Caco-2 (cell line): ENCODE results near the gene CHST12. TPM values are rescaled to one million over a fixed set of nuclear protein-coding genes. Genes with fewer than 3 reads are reported as not detected.

Source experiments
- BruUV-seq: library from RNA; stranded (reverse); fragments of 400-500 nt; replicated peaks from 2 replicates; lab custom pipeline; 2021; lab: Mats Ljungman, UMichigan
- CTCF ChIA-PET: fragments of 300-600 bp; sonication (Branson Sonifier 250); formaldehyde crosslinking; loops from one replicate; lab custom pipeline; 2022; ENCODE audit warnings: antibody characterized with exemption; lab: Charles Lee
- POLR2A ChIA-PET: fragments of 300-600 bp; sonication (Branson Sonifier 250); formaldehyde crosslinking; loops from one replicate; lab custom pipeline; 2022; ENCODE audit warnings: antibody characterized with exemption; lab: Charles Lee
- DNase-seq, 2 experiments: peaks; one replicate each; pipeline versions ENCODE4 v3.0.0 to v3.0.0-alpha.2; 2020 to 2022
- H3K27me3 ChIP-seq: replicated peaks from 2 replicates; pipeline ENCODE4 v1.6.0; 2011; ENCODE audit warnings: low read length; ENCODE audit not compliant: control insufficient read depth, insufficient read depth
- H3K36me3 ChIP-seq: 2 replicates; pipeline ENCODE4 v1.5.1; 2011; ENCODE audit warnings: low read length; ENCODE audit not compliant: control insufficient read depth, insufficient read depth
- H3K4me1 ChIP-seq: fragments of 250-450 bp; sonication (Bioruptor Pico); 2 replicates; pipeline ENCODE4 v1.5.1; 2020; ENCODE audit warnings: mild to moderate bottlenecking
- H3K4me3 ChIP-seq: 2 replicates; pipeline ENCODE4 v1.5.1; 2011; ENCODE audit warnings: low read depth, mild to moderate bottlenecking, control low read depth, low read length
- H3K9me3 ChIP-seq: fragments of 250-450 bp; sonication (Bioruptor Pico); 2 replicates; pipeline ENCODE4 v1.5.1; 2020; ENCODE audit warnings: mild to moderate bottlenecking, moderate library complexity
- H3K27ac Mint-ChIP-seq: one replicate; pipeline ENCODE4 v1.8.0; 2022; ENCODE audit warnings: mixed read lengths; ENCODE audit not compliant: unreplicated experiment
- H3K27me3 Mint-ChIP-seq: one replicate; pipeline ENCODE4 v1.8.0; 2022; ENCODE audit warnings: mixed read lengths; ENCODE audit not compliant: insufficient read depth, unreplicated experiment
- H3K36me3 Mint-ChIP-seq: one replicate; pipeline ENCODE4 v1.8.0; 2022; ENCODE audit warnings: mild to moderate bottlenecking, mixed read lengths; ENCODE audit not compliant: insufficient read depth, unreplicated experiment
- H3K4me1 Mint-ChIP-seq: one replicate; pipeline ENCODE4 v1.8.0; 2022; ENCODE audit warnings: low read depth, mixed read lengths; ENCODE audit not compliant: unreplicated experiment
- H3K4me3 Mint-ChIP-seq: one replicate; pipeline ENCODE4 v1.8.0; 2022; ENCODE audit warnings: mild to moderate bottlenecking, moderate library complexity, mixed read lengths; ENCODE audit not compliant: unreplicated experiment
- H3K9me3 Mint-ChIP-seq: one replicate; pipeline ENCODE4 v1.8.0; 2022; ENCODE audit warnings: mixed read lengths; ENCODE audit not compliant: unreplicated experiment
- CTCF ChIP-seq, 2 experiments: fragments of 200-600 bp in 1 of 2; IDR thresholded peaks; 1 replicate in 1 of 2; 2 replicates in 1 of 2; pipeline versions ENCODE4 v1.5.1 to v1.8.0; 2011 to 2022; ENCODE audit warnings: antibody characterized with exemption in 1 of 2, control low read depth in 1 of 2, inconsistent platforms in 1 of 2, low read depth in 1 of 2, low read length in 1 of 2, mild to moderate bottlenecking in 1 of 2, moderate library complexity in 1 of 2; ENCODE audit not compliant: insufficient read depth in 1 of 2, severe bottlenecking in 1 of 2, unreplicated experiment in 1 of 2
- intact Hi-C: fragments of 100-400 bp; cut with micrococcal nuclease; formaldehyde crosslinking; loops from one replicate; pipeline ENCODE4 v1.10.0; 2022; ENCODE audit not compliant: unreplicated experiment
- total RNA-seq: library from RNA; stranded (reverse); gene quantifications from 2 replicates; pipeline ENCODE4 v1.2.3, GENCODE V29; 2022

The CHST12 gene
- total RNA-seq, 1 experiment from 2014 or later: 28.0 TPM

- Mint-ChIP-seq H3K27me3 (no peaks in the 10 kb centered on the region), H3K9me3 (no peaks in the 10 kb centered on the region), H3K36me3 (peaks cover 8% of the 10 kb centered on the region), H3K27ac (no peak overlapping the region), H3K4me1 (peaks cover 8% of the 10 kb centered on the region), H3K4me3 (no peak overlapping the region)
- Histone ChIP-seq H3K27me3 (no peaks in the 10 kb centered on the region), H3K36me3 (no peaks in the 10 kb centered on the region), H3K4me1 (peaks cover 8% of the 10 kb centered on the region), H3K9me3 (no peaks in the 10 kb centered on the region), H3K4me3 (no peak overlapping the region)
- BruUV-seq: no TSS peak
- intact Hi-C loops: no loop called here
- POLR2A ChIA-PET: no interaction called here
- CTCF ChIA-PET: no interaction called here
- DNase-seq: no peak
- no peak for TF ChIP-seq CTCF (IDR thresholded peaks at IDR 0.05; ENCODE audit: insufficient read depth in 1 of 2, low read depth in 1 of 2, low read length in 1 of 2, severe bottlenecking in 1 of 2, unreplicated experiment in 1 of 2)
Measured at GRCh38 chr7:2393706-2394105, 9.7 kb upstream of the CHST12 start.

DNA sequence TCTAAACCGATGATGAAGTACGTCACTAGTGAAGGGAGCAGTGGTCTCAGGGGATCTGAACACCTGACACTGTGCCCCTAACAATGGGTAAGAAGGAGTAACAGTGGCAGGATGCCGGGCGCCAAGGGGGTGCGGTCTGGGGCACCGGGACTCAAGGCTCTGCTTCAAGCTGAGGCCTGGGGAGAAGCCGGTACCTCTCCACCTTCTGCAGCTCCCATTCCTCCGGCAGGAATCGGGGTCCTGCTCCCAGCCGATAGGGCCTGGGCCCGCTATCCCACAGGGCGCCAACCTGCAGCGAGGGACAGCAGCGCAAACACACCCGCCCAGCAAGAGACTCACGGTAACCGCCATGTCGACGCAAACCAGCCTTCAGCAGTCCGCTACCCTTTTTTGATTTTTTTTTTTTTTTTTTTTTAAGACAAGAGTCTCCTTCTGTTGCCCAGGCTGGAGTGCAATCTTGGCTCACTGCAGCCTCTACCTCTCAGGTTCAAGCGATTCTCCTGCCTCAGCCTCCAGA lies 8.8 kb upstream of the CHST12 start:
- BruUV-seq: no TSS peak
- POLR2A ChIA-PET: no interaction called here
- no peak overlapping the region for H3K4me3 Mint-ChIP-seq

GRCh38 chr7:2398506-2398905 lies 4.9 kb upstream of the CHST12 start:
- no peaks in the 10 kb centered on the region for H3K36me3 ChIP-seq
- Mint-ChIP-seq H3K27ac (no peak overlapping the region), H3K4me1 (no peaks in the 10 kb centered on the region), H3K4me3 (no peak overlapping the region), H3K27me3 (no peaks in the 10 kb centered on the region), H3K9me3 (no peaks in the 10 kb centered on the region), H3K36me3 (peaks cover 6% of the 10 kb centered on the region)
- no peak for TF ChIP-seq CTCF (IDR thresholded peaks at IDR 0.05; ENCODE audit: insufficient read depth in 1 of 2, low read depth in 1 of 2, low read length in 1 of 2, severe bottlenecking in 1 of 2, unreplicated experiment in 1 of 2)
- H3K4me3 ChIP-seq: no peak overlapping the region
- intact Hi-C loops: no loop called here
- no peak for DNase-seq
- ChIA-PET CTCF (no interaction called here), POLR2A (no interaction called here)
- no peaks in the 10 kb centered on the region for H3K4me1 ChIP-seq
- no TSS peak for BruUV-seq
- H3K9me3 ChIP-seq: no peaks in the 10 kb centered on the region
- H3K27me3 ChIP-seq: no peaks in the 10 kb centered on the region

More for the DNA sequence above, 8.8 kb upstream of the CHST12 start:
- no peaks in the 10 kb centered on the region for H3K36me3 ChIP-seq
- intact Hi-C loops: no loop called here
- H3K27me3 Mint-ChIP-seq: no peaks in the 10 kb centered on the region
- DNase-seq: no peak
- peaks cover under 1% of the 10 kb centered on the region for H3K4me1 Mint-ChIP-seq
- H3K9me3 Mint-ChIP-seq: no peaks in the 10 kb centered on the region
- no peak overlapping the region for H3K4me3 ChIP-seq
- peaks cover 7% of the 10 kb centered on the region for H3K36me3 Mint-ChIP-seq
- TF ChIP-seq CTCF (IDR thresholded peaks at IDR 0.05; ENCODE audit: insufficient read depth in 1 of 2, low read depth in 1 of 2, low read length in 1 of 2, severe bottlenecking in 1 of 2, unreplicated experiment in 1 of 2): no peak
- CTCF ChIA-PET: no interaction called here
- no peaks in the 10 kb centered on the region for H3K9me3 ChIP-seq
- no peak overlapping the region for H3K27ac Mint-ChIP-seq
- no peaks in the 10 kb centered on the region for H3K27me3 ChIP-seq
- H3K4me1 ChIP-seq: peaks cover 8% of the 10 kb centered on the region
